OCI-M2 (cell line): ENCODE data around the gene WWP2.
"Not testable (repeated sequence)": the region's sequence is repeated elsewhere in the genome, so short reads cannot be mapped to it uniquely, and the experiment has no call there.

Source experiments
- DNase-seq: peaks from one replicate; lab custom pipeline; 2025; ENCODE audit not compliant: unreplicated experiment; lab: John Stamatoyannopoulos, UW

The WWP2 gene

DNA sequence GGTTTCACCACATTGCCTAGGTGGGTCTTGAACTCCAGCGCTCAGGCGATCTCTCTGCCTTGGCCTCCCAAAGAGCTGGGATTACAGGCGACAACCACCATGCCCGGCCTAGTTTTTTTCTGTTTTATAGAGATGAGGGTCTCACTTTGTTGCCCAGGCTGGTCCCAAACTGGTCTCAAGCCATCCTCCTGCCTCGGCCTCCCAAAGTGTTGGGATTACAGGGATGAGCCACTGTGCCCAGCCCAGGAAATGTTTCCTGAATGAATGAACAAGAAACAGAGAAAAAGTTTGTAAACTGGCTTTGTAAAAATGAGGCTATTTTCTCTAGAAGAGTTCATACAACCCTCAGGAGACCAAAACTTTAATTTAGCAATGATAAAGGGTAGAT, 68.0 kb downstream of the WWP2 start:
- DNase-seq: no peak

DNA sequence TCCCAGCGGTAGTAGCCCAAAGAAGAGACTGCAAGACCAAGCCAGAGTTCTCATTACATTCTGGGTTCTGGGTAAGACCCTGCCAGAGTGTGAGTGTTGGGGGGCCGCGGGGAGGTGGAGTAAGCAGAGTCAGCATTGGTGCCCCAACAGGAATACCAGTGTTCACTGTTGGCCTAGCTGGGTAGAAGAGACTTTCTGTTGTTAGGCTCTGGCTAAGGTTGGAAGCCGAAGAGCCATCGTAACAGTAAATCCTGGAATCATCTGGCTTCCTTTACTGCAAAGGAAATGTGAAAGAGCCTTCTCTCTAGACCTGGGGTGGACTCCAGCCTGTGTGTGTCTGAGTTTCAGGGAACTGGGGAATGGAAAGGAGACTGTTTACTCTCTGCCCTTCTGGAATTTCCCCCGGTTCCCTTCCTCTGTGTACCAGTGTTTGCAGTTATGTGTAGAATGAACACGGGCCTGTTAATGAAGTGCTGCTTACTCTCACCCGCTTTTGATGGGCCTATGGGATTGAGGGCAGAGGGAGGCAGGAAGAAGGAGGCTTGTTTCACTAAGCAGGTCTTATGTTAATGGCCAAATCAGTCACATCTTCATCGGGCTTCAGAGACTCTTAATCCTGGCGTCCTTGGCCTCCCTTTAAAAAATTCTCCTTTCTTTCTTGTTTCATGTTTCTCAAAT, 68.5 kb downstream of the WWP2 start:
- no peak for DNase-seq

DNA sequence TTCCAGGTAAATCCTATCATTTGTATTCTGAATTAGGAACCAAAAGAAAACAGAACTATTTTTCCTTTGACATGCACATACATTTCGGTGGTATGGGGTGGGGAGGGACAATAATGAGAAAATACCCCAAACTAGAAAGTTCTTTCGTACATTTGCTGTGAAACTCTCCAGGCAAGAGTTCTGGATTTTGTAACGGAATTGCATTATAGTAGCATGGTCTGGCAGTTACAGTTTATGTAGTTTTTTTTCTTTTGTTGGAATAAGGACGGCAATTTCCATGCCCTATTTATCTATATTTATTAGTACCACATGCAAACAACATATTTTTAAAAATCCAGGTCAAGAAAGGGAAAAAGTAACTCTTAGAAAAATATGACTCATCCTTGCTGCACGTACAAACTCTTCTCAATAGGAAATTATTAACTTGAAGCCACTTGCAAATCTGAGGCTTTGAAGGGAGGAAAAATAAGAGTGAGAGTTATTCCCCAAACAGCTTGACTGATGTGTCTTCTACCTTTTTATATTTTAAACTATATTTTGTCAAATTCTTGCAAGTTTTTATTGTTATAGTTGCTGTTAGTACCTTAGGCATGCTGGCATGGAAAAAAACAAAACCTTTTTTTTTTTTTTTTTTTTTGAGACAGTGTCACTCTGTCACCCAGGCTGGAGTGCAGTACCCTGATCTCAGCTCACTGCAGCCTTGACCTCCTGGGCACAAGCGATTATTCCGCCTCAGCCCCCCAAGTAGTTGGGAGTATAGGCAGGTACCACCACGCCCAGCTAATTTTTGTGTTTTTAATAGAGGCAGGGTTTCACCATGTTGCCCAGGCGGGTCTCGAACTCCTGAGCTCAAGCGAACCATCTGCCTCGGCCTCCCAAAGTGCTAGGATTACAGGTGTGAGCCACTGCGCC, 69.3 kb downstream of the WWP2 start:
- no peak for DNase-seq

DNA sequence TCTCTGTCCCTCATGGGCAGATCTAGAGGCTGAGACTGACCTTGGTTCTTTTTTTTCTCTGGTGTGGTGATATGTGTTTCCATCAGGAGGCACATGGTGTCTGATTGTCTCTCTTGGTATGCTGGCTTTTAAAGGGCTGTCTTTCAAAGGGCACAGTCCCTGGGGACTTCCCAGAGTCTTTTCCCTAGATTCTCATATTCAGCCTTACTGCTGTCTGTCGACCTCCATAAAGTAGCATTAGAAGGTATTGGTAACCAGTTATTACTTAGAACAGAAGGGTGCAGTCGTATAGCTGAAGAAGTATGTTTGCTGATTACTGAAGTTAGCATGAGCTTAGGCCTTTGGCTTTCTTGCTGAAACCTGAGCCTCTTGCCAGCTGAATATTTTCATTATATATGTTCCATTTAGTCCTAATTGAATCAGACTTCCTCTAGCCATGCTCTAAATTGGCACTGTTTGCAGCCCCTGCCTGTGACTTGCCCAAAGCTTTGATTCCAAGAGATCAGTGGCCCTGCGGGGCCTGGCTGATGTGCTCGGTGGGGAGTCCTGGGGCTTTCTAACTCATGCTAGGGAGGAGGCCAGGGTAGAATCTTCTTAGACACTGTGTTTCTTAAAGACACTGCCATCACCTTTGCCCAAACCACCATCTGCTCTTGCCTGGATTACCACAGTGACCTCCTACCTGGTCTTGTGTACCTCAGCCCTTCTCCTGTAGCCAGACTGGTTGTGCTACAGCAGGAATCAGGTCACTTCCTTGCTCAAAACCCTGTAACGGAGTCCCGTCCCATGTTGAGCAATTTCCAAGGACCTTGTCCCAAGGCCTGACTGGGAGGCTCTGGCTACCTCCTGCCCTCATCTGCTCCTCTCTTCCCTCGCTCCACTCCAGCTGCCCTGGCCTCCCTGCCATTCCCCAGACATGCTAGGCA, 71.5 kb downstream of the WWP2 start:
- DNase-seq: no peak

DNA sequence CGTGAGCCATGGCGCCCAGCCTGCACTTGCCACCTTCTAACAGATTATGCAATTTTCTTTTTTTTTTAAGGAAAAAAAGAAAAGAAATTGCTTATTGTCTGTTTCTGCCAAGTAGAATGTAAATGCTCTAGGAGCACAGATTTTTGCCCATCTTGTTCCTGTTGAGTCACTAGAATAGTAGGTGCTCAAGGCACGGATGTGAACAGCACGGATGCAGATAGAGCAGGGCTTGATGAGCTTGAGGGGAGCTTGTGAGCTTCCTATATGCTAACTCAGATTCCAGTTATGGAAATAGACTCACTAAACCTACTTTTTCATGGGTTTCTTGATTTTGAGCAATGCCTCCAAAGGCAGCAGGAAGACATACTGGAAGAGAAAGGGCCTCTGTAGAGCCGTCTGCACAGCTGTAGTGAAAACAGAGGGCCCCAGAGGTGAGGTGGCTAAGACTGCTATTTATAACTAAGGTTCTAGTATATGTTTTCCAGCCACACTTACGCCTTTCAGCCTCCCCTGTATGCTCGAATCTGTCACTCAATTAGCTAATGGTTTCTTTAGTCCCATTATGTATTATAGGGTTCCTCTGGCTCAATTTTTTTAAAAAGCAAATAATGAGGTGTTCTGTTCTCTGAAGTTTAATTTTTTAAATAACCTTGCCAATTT, 72.8 kb downstream of the WWP2 start:
- DNase-seq: no peak

DNA sequence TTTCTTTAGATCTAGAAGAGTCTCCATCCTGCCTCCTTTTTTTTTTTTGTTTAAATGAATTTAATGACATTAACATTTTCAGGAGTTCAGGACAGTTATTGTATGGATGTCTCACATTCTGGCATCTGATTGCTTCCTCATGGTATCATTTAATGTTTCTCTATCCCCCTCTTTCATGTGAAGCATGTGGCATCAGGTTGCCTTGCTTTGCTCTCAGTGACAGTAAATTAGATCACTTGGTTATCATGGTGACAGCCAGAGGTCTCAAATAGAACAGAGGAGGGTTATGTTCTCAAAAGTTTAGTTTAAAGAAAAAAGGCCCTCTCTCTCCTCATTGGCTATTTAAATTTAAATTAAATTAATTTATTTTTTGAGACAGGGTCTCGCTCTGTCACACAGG, 74.1 kb downstream of the WWP2 start:
- no peak for DNase-seq

DNA sequence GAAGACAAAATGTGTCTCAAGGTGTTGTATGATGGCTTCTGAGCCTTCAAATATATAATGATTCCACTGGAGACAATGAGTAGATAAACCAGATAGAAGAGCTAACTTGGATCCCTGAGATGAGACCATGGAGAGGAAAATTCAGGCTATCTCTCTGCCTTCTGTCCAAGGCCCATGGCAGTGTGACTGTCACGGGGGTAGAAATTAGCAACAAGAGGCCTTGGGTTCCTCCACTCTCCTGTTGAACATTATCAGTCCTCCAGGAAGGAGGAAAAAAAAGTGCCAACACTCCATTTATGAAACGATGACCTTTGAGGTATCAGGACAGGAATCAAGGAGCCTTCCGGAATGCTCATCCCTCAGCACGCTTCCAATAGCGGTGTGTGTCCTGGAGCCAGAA, 75.2 kb downstream of the WWP2 start:
- no peak for DNase-seq

DNA sequence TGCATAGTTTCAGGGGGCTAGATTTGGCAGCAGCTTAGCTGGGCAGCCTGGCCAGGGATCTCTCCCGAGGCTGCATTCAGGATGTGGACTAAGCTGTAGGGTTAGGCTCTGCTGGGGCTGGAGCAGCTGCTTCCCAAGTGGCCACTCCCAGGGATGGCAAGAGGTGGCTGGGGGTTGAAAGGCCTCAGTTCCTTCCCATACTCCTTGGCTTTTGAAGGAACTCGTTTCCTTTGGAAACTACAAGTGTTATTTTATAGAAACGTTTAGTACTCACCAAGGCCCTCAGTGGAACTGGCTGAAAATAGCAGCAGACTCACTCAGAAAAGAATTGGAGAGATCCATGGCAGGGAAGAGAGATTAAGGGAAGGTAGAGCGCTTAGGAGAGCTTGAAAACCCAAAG, 76.4 kb downstream of the WWP2 start:
- no peak for DNase-seq

DNA sequence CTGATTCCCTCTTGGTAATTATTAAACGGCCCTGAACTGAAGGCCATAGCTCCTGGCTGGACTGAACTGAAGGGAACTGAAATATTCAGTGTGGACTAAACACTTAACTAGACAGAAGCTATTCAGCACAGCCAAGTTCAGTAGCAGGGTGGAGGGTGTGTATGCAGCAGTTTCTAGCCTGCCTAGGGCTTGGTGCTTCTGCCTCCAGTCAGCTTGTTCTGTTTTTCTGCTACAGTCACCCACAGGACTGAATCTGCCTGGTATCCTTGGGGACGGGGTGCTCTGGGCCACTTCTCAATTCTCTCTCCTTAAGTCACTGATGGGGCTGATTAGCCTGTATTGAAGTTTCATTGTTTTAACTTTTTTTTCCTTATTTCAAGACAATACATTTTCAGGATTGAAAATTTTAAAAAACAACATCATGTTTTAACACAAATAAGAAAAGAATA, 77.1 kb downstream of the WWP2 start:
- no peak for DNase-seq

DNA sequence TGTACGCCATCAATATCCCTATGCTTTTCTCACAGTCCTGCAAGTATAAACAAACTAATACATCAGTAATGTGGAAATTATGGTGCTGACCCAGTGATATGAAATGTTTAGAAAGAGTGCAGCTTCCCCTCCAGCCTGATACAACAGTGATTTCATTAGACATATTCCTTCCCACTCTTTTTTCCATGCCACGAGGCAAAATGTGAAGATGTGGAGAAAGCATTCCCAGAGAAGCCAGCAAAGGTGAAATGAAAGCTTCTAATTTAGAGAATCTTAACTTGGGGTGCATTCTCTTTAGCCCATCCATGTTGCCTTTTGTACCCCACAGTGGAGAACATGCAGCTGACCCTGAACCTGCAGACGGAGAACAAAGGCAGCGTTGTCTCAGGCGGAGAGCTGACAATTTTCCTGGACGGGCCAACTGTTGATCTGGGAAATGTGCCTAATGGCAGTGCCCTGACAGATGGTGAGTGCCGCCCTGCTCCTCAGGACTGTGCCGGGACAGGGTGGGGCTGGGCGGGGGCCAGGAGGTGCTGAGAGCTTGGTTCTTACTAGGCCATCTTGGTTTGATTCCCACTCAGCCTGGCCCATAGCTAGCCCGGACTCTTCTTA, 77.8 kb downstream of the WWP2 start:
- DNase-seq: no peak

DNA sequence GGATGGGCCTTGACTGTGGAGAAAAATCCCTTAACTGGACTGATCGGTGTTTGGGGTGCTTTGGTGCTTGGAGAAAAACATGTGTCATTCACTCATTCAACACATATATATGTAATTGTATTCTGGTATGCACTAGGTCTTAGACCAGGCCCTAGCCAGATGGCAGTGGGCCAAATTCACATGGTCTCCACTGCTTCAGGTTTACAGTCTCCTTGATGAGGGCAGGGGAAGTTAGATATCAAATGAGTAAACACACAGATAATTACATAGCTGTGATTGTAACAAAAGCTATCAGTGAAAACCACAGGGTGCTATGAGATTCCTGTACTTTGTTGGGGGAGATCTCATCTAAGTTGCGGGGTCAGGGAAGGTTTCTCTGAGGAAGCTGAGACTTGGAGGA, 78.8 kb downstream of the WWP2 start:
- no peak for DNase-seq

DNA sequence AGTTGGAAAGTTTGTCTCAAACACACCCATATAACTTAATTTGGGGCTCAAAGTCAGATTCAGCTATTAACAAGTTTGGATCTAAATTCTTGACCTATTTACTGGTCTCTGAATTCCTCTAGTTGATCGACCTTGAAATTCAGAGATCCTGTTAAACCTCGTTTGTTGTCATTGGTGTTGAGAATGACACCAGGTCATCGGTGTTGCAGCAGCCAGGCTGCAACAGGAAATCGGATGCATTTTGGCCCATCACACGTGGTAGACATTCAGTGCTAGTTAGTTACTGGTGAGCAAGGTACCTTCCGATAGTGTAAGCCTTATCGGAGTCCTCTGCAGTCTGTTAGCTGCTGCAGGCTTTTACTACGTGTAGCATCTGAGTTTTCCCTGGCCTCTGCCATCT, 82.3 kb downstream of the WWP2 start:
- DNase-seq: no peak

DNA sequence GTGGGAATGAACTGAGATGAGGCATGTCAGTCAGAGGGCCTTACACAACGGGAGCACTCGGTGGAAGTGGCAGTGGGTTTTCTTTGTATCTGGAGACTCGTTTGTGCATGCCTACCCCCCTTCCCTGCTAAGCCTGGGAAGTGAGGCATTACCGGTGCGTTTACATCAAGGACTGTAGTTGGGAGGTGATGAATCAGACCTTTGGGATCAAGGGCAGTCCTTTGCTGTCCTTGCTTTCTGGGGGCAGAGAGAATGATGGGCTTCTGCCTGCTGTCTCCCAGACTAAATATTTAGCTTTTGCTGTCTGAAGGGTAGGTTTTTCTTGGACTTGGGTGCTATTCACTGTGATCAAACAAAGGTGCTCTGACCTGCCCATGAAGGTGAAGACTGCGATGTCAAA, 83.0 kb downstream of the WWP2 start:
- DNase-seq: no peak

DNA sequence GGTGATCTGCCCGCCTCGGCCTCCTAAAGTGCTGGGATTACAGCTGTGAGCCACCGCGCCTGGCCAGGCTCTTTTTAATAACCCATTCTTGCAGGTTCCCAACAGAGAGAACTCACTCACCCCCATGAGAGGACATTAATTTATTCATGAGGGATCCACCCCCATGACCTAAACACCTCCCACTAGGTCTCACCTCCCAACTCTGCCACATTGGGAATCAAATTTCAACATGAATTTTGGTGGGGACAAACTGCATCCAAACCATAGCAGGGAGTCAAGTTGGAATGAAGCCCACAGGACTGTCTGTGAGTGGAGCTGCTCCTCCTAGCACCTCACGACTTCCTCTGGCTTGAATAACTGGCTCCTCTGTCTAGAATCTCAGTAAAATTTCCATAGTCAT, 85.5 kb downstream of the WWP2 start:
- no peak for DNase-seq

DNA sequence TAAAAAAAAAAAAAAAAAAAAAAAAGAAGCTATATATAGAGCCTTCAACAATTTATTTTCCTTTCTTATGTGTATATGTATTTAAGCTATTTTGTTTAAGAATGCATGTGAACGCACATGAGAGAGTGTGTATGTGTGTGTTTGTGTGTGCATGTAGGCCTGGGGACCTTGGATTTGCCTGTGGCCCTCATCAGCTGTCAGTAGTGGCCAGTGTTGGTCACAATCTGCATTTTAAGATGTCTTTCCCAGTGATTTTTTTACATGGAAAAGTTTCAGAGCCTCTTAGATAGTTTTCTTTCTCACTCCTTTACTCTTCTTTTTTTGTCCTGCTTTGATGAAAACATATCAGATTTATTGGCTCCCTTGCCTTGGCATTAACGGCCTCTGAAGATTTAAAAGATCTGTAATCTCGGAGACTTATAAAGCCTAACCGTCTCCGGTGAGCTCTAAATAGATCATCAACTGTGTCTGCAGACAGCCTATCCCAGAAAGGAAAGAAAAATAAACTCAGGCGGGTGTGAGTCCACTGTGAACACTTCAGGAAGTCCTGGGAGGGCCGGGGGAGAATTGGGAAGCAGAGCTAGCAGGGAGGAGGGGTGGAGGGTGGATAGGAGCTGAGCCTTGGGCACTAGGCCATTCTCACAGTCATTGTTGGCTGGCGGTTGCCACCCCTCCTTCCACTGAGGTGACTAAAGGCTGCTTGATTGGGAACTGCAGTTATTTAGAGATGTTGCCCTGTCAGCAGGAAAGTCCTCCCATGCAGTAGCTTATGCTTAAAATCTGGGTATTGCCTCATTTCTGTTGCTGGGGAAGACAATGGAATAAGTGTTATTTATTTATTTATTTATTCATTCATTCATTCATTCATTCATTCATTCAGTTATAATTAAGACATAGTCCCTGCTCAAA, 86.8 kb downstream of the WWP2 start:
- no peak for DNase-seq

DNA sequence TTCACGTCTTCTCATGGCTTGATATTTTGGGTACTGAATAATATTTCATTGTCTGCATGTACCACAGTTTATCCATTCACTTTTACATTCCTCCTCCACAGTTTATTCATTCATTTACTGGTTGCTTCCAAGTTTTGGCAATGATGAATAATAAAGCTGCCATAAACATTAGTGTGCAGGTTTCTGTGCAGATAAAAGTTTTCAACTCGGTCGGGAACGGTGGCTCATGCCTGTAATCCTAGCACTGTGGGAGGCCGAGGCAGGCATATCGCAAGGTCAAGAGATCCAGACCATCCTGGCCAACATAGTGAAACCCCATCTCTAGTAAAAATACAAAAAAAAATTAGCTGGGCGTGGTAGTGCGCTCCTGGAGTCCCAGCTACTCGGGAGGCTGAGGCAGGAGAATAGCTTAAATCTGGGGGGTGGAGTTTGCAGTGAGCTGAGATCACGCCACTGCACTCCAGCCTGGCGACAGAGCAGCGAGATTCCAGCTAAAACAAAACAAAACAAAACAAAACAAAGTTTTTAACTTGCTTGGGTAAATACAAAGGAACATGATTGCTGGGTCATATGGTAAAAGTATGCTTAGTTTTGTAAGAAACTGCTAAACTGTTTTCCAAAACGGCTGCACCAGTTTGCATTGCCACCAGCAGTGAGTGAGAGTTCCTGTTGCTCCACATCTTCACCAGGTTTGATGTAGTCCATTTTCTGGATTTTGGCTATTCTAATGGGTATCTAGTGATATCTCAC, 89.5 kb downstream of the WWP2 start:
- DNase-seq: no peak

DNA sequence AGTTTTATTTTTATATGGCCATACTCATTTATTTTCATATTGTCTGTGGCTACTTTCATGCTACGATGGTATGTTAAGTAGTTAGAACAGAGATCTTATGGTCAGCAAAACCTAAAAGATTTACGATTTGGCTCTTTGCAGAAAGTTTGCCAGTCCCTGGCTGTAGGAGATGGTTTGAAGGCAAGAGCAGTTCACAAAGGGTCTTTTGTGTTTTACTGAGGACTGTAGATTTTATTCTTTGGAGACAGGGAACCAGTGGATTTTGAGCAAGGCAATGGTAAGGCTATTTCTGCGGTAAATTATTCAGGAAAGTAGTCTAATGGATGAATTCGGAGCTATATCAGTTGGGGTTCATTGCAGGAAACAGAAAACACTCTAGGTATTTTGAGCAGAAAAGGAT, 90.7 kb downstream of the WWP2 start:
- DNase-seq: no peak

DNA sequence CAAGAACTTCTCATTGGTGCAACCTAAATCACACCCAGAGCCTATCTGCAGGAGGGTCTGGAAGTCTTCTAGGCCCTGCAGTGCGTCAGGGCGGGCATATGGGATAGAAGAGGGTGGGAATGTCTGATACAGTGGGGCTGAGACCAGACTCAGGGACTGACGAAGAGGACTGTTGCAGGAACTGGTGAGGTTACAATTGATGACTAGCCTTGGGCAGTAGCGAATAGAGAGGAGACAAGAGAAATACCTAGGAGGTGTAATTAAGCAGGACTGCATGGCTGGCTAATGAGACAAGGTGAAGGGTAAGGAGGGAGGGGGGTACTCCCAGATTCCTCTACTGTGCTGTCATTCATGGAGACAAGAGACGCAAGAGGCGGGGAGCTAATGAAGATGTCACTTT, 91.3 kb downstream of the WWP2 start:
- no peak for DNase-seq

DNA sequence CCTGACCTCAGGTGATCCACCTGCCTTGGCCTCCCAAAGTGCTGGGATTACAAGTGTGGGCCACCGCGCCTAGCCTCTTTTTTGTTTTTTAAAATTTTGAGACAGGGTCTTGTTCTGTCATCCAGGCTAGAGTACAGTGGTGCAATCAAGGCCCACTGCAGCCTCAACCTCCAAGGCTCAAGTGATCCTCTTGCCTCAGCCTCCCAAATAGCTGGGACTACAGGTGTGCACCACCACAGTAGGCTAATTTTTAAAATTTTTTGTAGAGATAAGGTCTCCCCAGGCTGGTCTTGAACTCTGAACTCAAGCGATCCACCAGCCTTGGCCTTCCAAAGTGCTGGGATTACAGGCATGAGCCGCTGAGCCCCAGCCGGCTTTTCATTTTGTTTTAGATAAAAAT, 92.6 kb downstream of the WWP2 start:
- not testable (repeated sequence) for DNase-seq
